B cell (primary cell): Measurements from ENCODE around the gene URAD. TPM values are rescaled to one million over a fixed set of nuclear protein-coding genes. Genes with fewer than 3 reads are reported as not detected.

Source experiments
- ATAC-seq: fragments of 200-7000 bp; cut with Tn5 transposase; one replicate; pipeline ENCODE4 v1.10.0; 2021; ENCODE audit warnings: low read depth, mild to moderate bottlenecking, moderate number of reproducible peaks, moderate library complexity
- CTCF ChIA-PET: fragments of 350-600 bp; sonication (Branson Sonifier 250); formaldehyde crosslinking; loops from one replicate; lab custom pipeline; 2021; ENCODE audit warnings: antibody characterized with exemption, inconsistent platforms; lab: Charles Lee
- POLR2A ChIA-PET: fragments of 350-600 bp; sonication (Branson Sonifier 250); formaldehyde crosslinking; loops from one replicate; lab custom pipeline; 2021; ENCODE audit warnings: antibody characterized with exemption; lab: Charles Lee
- DNase-seq: peaks from one replicate; pipeline ENCODE4 v3.0.0; 2013
- H2AFZ ChIP-seq: 2 replicates; pipeline ENCODE4 v1.6.1; 2012; ENCODE audit warnings: mild to moderate bottlenecking, low read depth, low read length; ENCODE audit not compliant: insufficient read depth, poor library complexity, severe bottlenecking
- H3K27ac ChIP-seq, 2 donors: 1 replicate in 1 of 2; 2 replicates in 1 of 2; pipeline ENCODE4 v1.5.1; 2012 to 2013; ENCODE audit warnings: low read length in 2 of 2, mild to moderate bottlenecking in 2 of 2, moderate library complexity in 1 of 2
- H3K27me3 ChIP-seq, 4 experiments: fragments of 200-600 bp in 1 of 4; sonication (generic) in 1 of 4; replicated peaks in 1 of 4; 1 replicate in 2 of 4; 2 replicates in 2 of 4; pipeline versions ENCODE4 v1.6.1 to v1.7.0; 2013 to 2016; ENCODE audit warnings: low read length in 3 of 4, mild to moderate bottlenecking in 2 of 4, mixed read lengths in 1 of 4, moderate library complexity in 1 of 4; ENCODE audit not compliant: insufficient read depth in 4 of 4, control insufficient read depth in 3 of 4; ENCODE audit errors: control extremely low read depth in 1 of 4
- H3K36me3 ChIP-seq, 2 experiments: replicated peaks in 1 of 2; 1 replicate in 1 of 2; 2 replicates in 1 of 2; pipeline versions ENCODE4 v1.6.1 to v1.7.1; 2013; ENCODE audit warnings: low read length in 1 of 2; ENCODE audit not compliant: insufficient read depth in 2 of 2, control insufficient read depth in 1 of 2; ENCODE audit errors: control extremely low read depth in 1 of 2, extremely low read depth in 1 of 2
- H3K4me1 ChIP-seq, 2 donors: fragments of 200-600 bp in 1 of 2; sonication (generic) in 1 of 2; 1 replicate in 1 of 2; 2 replicates in 1 of 2; pipeline versions ENCODE4 v1.5.1 to v1.6.1; 2013 to 2017; ENCODE audit warnings: low read length in 2 of 2; ENCODE audit not compliant: control insufficient read depth in 2 of 2, insufficient read depth in 2 of 2
- H3K4me2 ChIP-seq: replicated peaks from 2 replicates; pipeline ENCODE3; 2012; ENCODE audit warnings: mild to moderate bottlenecking, low read depth, low read length; ENCODE audit not compliant: poor library complexity, severe bottlenecking
- H3K4me3 ChIP-seq, 5 experiments: fragments of 200-600 bp in 1 of 5; sonication (generic) in 1 of 5; 1 replicate in 3 of 5; 2 replicates in 2 of 5; pipeline versions ENCODE4 v1.5.1 to v1.7.0; 2011 to 2016; ENCODE audit warnings: low read length in 4 of 5, mild to moderate bottlenecking in 4 of 5, low read depth in 2 of 5, control low read depth in 1 of 5, moderate library complexity in 1 of 5; ENCODE audit not compliant: insufficient read depth in 1 of 5; ENCODE audit errors: control extremely low read depth in 1 of 5, extremely low read depth in 1 of 5
- H3K79me2 ChIP-seq: fragments of 200-600 bp; sonication (generic); one replicate; pipeline ENCODE4 v1.6.0; 2016; ENCODE audit warnings: low read length; ENCODE audit not compliant: control insufficient read depth, insufficient read depth
- H3K9ac ChIP-seq: fragments of 200-600 bp; sonication (generic); 2 replicates; pipeline ENCODE4 v1.6.1; 2017; ENCODE audit warnings: mild to moderate bottlenecking, low read length, moderate library complexity
- H3K9me3 ChIP-seq, 3 donors: one replicate each; pipeline versions ENCODE4 v1.6.1 to v1.7.1; 2013; ENCODE audit warnings: low read length in 2 of 3; ENCODE audit not compliant: control insufficient read depth in 2 of 3, insufficient read depth in 1 of 3; ENCODE audit errors: control extremely low read depth in 1 of 3
- H4K20me1 ChIP-seq: 2 replicates; pipeline ENCODE4 v1.6.0; 2012; ENCODE audit warnings: mild to moderate bottlenecking, low read length; ENCODE audit not compliant: insufficient read depth, control insufficient read depth, poor library complexity, severe bottlenecking
- H3K27ac Mint-ChIP-seq: one replicate; pipeline ENCODE4 v1.8.0; 2021; ENCODE audit warnings: mixed read lengths
- H3K27me3 Mint-ChIP-seq: one replicate; pipeline ENCODE4 v1.8.0; 2021; ENCODE audit warnings: mixed read lengths
- H3K4me1 Mint-ChIP-seq: one replicate; pipeline ENCODE4 v1.8.0; 2021; ENCODE audit warnings: mixed read lengths
- H3K4me3 Mint-ChIP-seq: one replicate; pipeline ENCODE4 v1.8.0; 2021; ENCODE audit warnings: mixed read lengths
- H3K9me3 Mint-ChIP-seq: one replicate; pipeline ENCODE4 v1.8.0; 2022; ENCODE audit warnings: mixed read lengths; ENCODE audit not compliant: insufficient read depth
- CTCF ChIP-seq: fragments of 200-600 bp; IDR thresholded peaks from one replicate; pipeline ENCODE4 v1.8.0; 2022; ENCODE audit warnings: antibody characterized with exemption, mild to moderate bottlenecking
- EZH2 ChIP-seq: IDR thresholded peaks from 2 replicates; pipeline ENCODE4 v1.6.1; 2012; ENCODE audit warnings: borderline replicate concordance, low read depth, mild to moderate bottlenecking, moderate library complexity, low read length; ENCODE audit not compliant: insufficient read depth, poor library complexity, severe bottlenecking
- WGBS: methylation state at CpG from one replicate; pipeline ENCODE4 v1.1.5; 2013; ENCODE audit warnings: missing lambda C conversion rate; ENCODE audit not compliant: insufficient coverage; 5-methylcytosine and 5-hydroxymethylcytosine counted together
- intact Hi-C: fragments of 100-400 bp; cut with micrococcal nuclease; formaldehyde crosslinking; loops from one replicate; pipeline ENCODE4 v1.10.0; 2022
- polyA plus RNA-seq: library from polyadenylated mRNA; depleted of rRNA; stranded (reverse); fragments of >200 nt; gene quantifications from 2 replicates; pipeline ENCODE4 v1.2.3, GENCODE V29; 2012
- total RNA-seq, 2 donors: library from RNA; stranded (reverse); fragments of 120-200 nt in 1 of 2; gene quantifications; 1 replicate in 1 of 2; 2 replicates in 1 of 2; pipeline versions ENCODE4 v1.2.3 to v1.2.4, GENCODE V29; 2013 to 2022

The URAD gene
- total and polyA plus RNA-seq, 2 donors (not counting 1 experiment from before 2014, with no cell fraction given) = not detected

GRCh38 chr13:27975564-27976361 lies 12.7 kb downstream of the URAD start:
- Histone ChIP-seq H4K20me1 (no peaks in the 10 kb centered on the region), H3K4me1 (peaks cover 50 to 51% of the 10 kb centered on the region in 2 donors), H2AFZ (no peak overlapping the region), H3K79me2 (no peaks in the 10 kb centered on the region), H3K36me3 (no peaks in the 10 kb centered on the region), H3K4me2 (peak overlapping the region; percentile 37), H3K27me3 (peaks cover 0 to 86% (median 63%) of the 10 kb centered on the region in 4 experiments), H3K4me3 (no peak overlapping the region), H3K27ac (no peak overlapping the region), H3K9me3 (peaks cover 0 to 25% (median 0%) of the 10 kb centered on the region in 3 donors), H3K9ac (no peak overlapping the region)
- ATAC-seq (no peak), DNase-seq (peak; percentile 51)
- WGBS = 5% methylated on average over 44 of the region's 51 CpGs
- peaks cover 74% of the 10 kb centered on the region for H3K27me3 Mint-ChIP-seq
- POLR2A ChIA-PET = interaction anchor here (0.6 kb wide), 1 partner anchor 13 kb away, joined by 4 read pairs; no protein-coding TSS in a partner anchor
- H3K9me3 Mint-ChIP-seq = no peaks in the 10 kb centered on the region
- TF ChIP-seq CTCF = no peak
- no peak for TF ChIP-seq EZH2
- CTCF ChIA-PET = interaction anchor here (0.9 to 2.2 kb wide), 9 partner anchors 9 to 614 kb away, joined by 4 to 13 read pairs (median 5); partner anchors contain the start of gene PAN3
- H3K27ac Mint-ChIP-seq = no peak overlapping the region
- peaks cover 39% of the 10 kb centered on the region for H3K4me1 Mint-ChIP-seq
- H3K4me3 Mint-ChIP-seq = no peak overlapping the region
- intact Hi-C loops = no loop called here
